GM12878 (cell line): ENCODE measurements around the gene ATP2A3. TPM values are rescaled to one million over a fixed set of nuclear protein-coding genes. Genes with fewer than 3 reads are reported as not detected.

Experiments
- ATAC-seq: fragments of 200-7000 bp; cut with Tn5 transposase; 3 replicates; pipeline ENCODE4 v1.9.1; 2020; ENCODE audit warnings: mild to moderate bottlenecking, moderate library complexity
- BruUV-seq: library from RNA; stranded (reverse); fragments of 400-500 nt; replicated peaks from 2 replicates; lab custom pipeline; 2021; lab: Mats Ljungman, UMichigan
- CTCF ChIA-PET: fragments of 300-600 bp; sonication (Branson Sonifier 250); formaldehyde crosslinking; extraction: SDS; loops from one replicate; lab custom pipeline; 2021; ENCODE audit warnings: inconsistent platforms; lab: Yijun Ruan, JAX
- POLR2A ChIA-PET: fragments of 350-600 bp; formaldehyde crosslinking; extraction: SDS; loops from one replicate; lab custom pipeline; 2021; ENCODE audit warnings: inconsistent platforms; lab: Charles Lee
- RAD21 ChIA-PET: fragments of 300-600 bp; sonication (Branson Sonifier 250); formaldehyde crosslinking; loops from one replicate; lab custom pipeline; 2023; ENCODE audit warnings: antibody characterized with exemption; ENCODE audit not compliant: unreplicated experiment; lab: Charles Lee
- SMC1A ChIA-PET: fragments of 300-600 bp; sonication (Branson Sonifier 250); formaldehyde crosslinking; loops from one replicate; lab custom pipeline; 2023; ENCODE audit not compliant: unreplicated experiment, uncharacterized antibody; lab: Charles Lee
- DNase-seq: peaks from one replicate; pipeline ENCODE4 v3.0.0-alpha.2; 2011; ENCODE audit warnings: low read depth, low spot score
- FAIRE-seq: peaks from 3 replicates; lab custom pipeline; 2011; peaks lifted over from hg19 to GRCh38; lab: Jason Lieb, UNC
- H2AFZ ChIP-seq: 2 replicates; pipeline ENCODE4 v1.6.0; 2011; ENCODE audit warnings: low read depth, low read length, control low read depth; ENCODE audit not compliant: control insufficient read depth
- H3K27ac ChIP-seq: 2 replicates; pipeline ENCODE4 v1.5.1; 2011; ENCODE audit warnings: control low read depth; ENCODE audit not compliant: control insufficient read depth, insufficient read depth
- H3K27me3 ChIP-seq, 2 experiments: replicated peaks in 1 of 2; 2 replicates each; pipeline versions ENCODE4 v1.6.0 to v1.6.1; 2011; ENCODE audit warnings: low read length in 1 of 2; ENCODE audit not compliant: control insufficient read depth in 2 of 2, insufficient read depth in 2 of 2
- H3K36me3 ChIP-seq, 2 experiments: 2 replicates each; pipeline ENCODE4 v1.5.1; 2011; ENCODE audit warnings: low read length in 1 of 2; ENCODE audit not compliant: control insufficient read depth in 2 of 2, insufficient read depth in 2 of 2
- H3K4me1 ChIP-seq: 2 replicates; pipeline ENCODE4 v1.6.1; 2011; ENCODE audit warnings: mild to moderate bottlenecking, low read length, moderate library complexity, mixed read lengths; ENCODE audit not compliant: control insufficient read depth, insufficient read depth
- H3K4me2 ChIP-seq: 2 replicates; pipeline ENCODE4 v1.6.0; 2011; ENCODE audit warnings: control low read depth; ENCODE audit not compliant: control insufficient read depth, insufficient read depth
- H3K4me3 ChIP-seq: fragments of 200-600 bp; sonication (generic); 2 replicates; pipeline ENCODE4 v1.5.1; 2016
- H3K79me2 ChIP-seq: 2 replicates; pipeline ENCODE4 v1.6.0; 2011; ENCODE audit warnings: low read length; ENCODE audit not compliant: control insufficient read depth, insufficient read depth
- H3K9ac ChIP-seq: 2 replicates; pipeline ENCODE4 v1.8.0; 2011; ENCODE audit warnings: low read length, control low read depth, mixed read lengths; ENCODE audit not compliant: control insufficient read depth, insufficient read depth
- H3K9me3 ChIP-seq: replicated peaks from 3 replicates; pipeline ENCODE4 v1.5.1; 2011; ENCODE audit warnings: mild to moderate bottlenecking, low read length; ENCODE audit not compliant: control insufficient read depth, insufficient read depth
- H4K20me1 ChIP-seq: 2 replicates; pipeline ENCODE4 v1.6.0; 2011; ENCODE audit not compliant: control insufficient read depth, insufficient read depth
- CBFB ChIP-seq: IDR thresholded peaks from 2 replicates; pipeline ENCODE4 v1.6.1; 2016; ENCODE audit warnings: antibody characterized with exemption, low read depth
- CEBPB ChIP-seq, 2 experiments: fragments of 150-350 bp in 1 of 2; IDR thresholded peaks; 2 replicates each; pipeline ENCODE4 v1.6.1; 2012 to 2014; ENCODE audit warnings: low read depth in 2 of 2, low read length in 2 of 2, borderline replicate concordance in 1 of 2, inconsistent platforms in 1 of 2
- EED ChIP-seq: sonication (generic); IDR thresholded peaks from 2 replicates; pipeline ENCODE4 v1.6.1; 2016; ENCODE audit warnings: antibody characterized with exemption, low read depth
- ETV6 ChIP-seq, 2 experiments: fragments of 450-650 bp in 1 of 2; IDR thresholded peaks in 1 of 2; conservative IDR thresholded peaks in 1 of 2; 2 replicates each; pipeline ENCODE4 v1.6.1; 2014; ENCODE audit warnings: antibody characterized with exemption in 1 of 2, borderline replicate concordance in 1 of 2, low read depth in 1 of 2, mild to moderate bottlenecking in 1 of 2, moderate library complexity in 1 of 2
- IRF5 ChIP-seq: fragments of 450-650 bp; IDR thresholded peaks from 2 replicates; pipeline ENCODE4 v1.6.1; 2017; ENCODE audit warnings: borderline replicate concordance
- MEF2A ChIP-seq: IDR thresholded peaks from 2 replicates; pipeline ENCODE4 v1.6.1; 2011; ENCODE audit warnings: low read depth, mild to moderate bottlenecking, low read length, moderate library complexity; ENCODE audit not compliant: insufficient read depth
- NR2C2 ChIP-seq: IDR thresholded peaks from 2 replicates; pipeline ENCODE4 v1.6.1; 2011; ENCODE audit warnings: borderline replicate concordance, low read depth; ENCODE audit not compliant: control insufficient read depth, insufficient read length
- NRF1 ChIP-seq: conservative IDR thresholded peaks from 2 replicates; pipeline ENCODE4 v1.6.1; 2011; ENCODE audit warnings: mild to moderate bottlenecking, low read depth, low read length, improper control_type of control experiment
- PBX3 ChIP-seq: IDR thresholded peaks from 2 replicates; pipeline ENCODE4 v1.6.1; 2011; ENCODE audit warnings: mild to moderate bottlenecking, low read depth, low read length, moderate library complexity; ENCODE audit not compliant: insufficient replicate concordance
- RAD51 ChIP-seq: fragments of 450-650 bp; IDR thresholded peaks from 2 replicates; pipeline ENCODE4 v1.6.1; 2016; ENCODE audit warnings: moderate library complexity, mild to moderate bottlenecking, inconsistent platforms
- SMARCA5 ChIP-seq: fragments of 450-650 bp; IDR thresholded peaks from 2 replicates; pipeline ENCODE4 v1.6.1; 2017; ENCODE audit warnings: mild to moderate bottlenecking
- SMC3 ChIP-seq: IDR thresholded peaks from 2 replicates; pipeline ENCODE4 v1.6.1; 2011; ENCODE audit warnings: low read length, improper control_type of control experiment, borderline replicate concordance
- STAT3 ChIP-seq: IDR thresholded peaks from 2 replicates; pipeline ENCODE4 v1.6.1; 2011; ENCODE audit warnings: low read depth, low read length, improper control_type of control experiment
- TCF3 ChIP-seq: IDR thresholded peaks from 2 replicates; pipeline ENCODE4 v1.6.1; 2012; ENCODE audit warnings: low read depth, mild to moderate bottlenecking, low read length, borderline replicate concordance; ENCODE audit not compliant: insufficient read depth
- ZNF24 ChIP-seq: fragments of 450-650 bp; IDR thresholded peaks from 2 replicates; pipeline ENCODE4 v1.6.1; 2017; ENCODE audit warnings: antibody characterized with exemption, mild to moderate bottlenecking
- ZNF687 ChIP-seq: fragments of 450-650 bp; IDR thresholded peaks from 2 replicates; pipeline ENCODE4 v1.6.1; 2017; ENCODE audit warnings: mild to moderate bottlenecking, moderate library complexity
- WGBS: methylation state at CpG from one replicate; pipeline ENCODE4 v1.1.6; 2016; ENCODE audit warnings: low lambda C conversion rate; ENCODE audit not compliant: insufficient replicate concordance, insufficient coverage; ENCODE audit errors: missing lambda C conversion rate; 5-methylcytosine and 5-hydroxymethylcytosine counted together
- in situ Hi-C: fragments of 300-500 bp; cut with MboI; formaldehyde crosslinking; loops from 9 replicates; pipeline ENCODE4 v1.14.3; 2018; ENCODE audit warnings: mixed read lengths
- intact Hi-C: fragments of 100-400 bp; cut with micrococcal nuclease; formaldehyde crosslinking; loops from one replicate; pipeline ENCODE4 v1.14.2; 2022; ENCODE audit not compliant: unreplicated experiment
- polyA plus RNA-seq, 11 experiments: library from polyadenylated mRNA; depleted of rRNA in 4 of 11; unstranded in 6 of 11; stranded (reverse) in 5 of 11; fragments of >200 nt; fragmentation: Nextera tagmentation in 4 of 11; fragmentation: Illumina TruSeq in 1 of 11; extraction: Ambion mirVana in 4 of 11; extraction: Trizol in 1 of 11; gene quantifications; 1 replicate in 1 of 11; 2 replicates in 10 of 11; pipeline versions ENCODE4 v1.2.1 to v1.2.3, GENCODE V29; 2011 to 2016; ENCODE audit warnings: inconsistent platforms in 2 of 11, missing spikeins in 2 of 11, low read depth in 1 of 11
- total RNA-seq, 4 experiments: library from RNA; depleted of rRNA in 3 of 4; stranded (reverse); fragments of >200 nt in 3 of 4; fragmentation: Illumina TruSeq in 1 of 4; extraction: Trizol in 1 of 4; gene quantifications; 2 replicates each; pipeline versions ENCODE4 v1.2.1 to v1.2.3, GENCODE V29; 2013 to 2021
- TF ChIP-seq, protein P1 (sequence below): IDR thresholded peaks from 2 replicates; pipeline ENCODE4 v1.6.1; 2011; ENCODE audit warnings: low read depth, mild to moderate bottlenecking, low read length, moderate library complexity, borderline replicate concordance; ENCODE audit errors: extremely low read depth

Gene ATP2A3
- total and polyA plus RNA-seq, 10 of the 15 experiments (the other 5 are each of a cell fraction or from before 2014, with no cell fraction given) = 1.0 to 99.2 (median 37.9) TPM

DNA sequence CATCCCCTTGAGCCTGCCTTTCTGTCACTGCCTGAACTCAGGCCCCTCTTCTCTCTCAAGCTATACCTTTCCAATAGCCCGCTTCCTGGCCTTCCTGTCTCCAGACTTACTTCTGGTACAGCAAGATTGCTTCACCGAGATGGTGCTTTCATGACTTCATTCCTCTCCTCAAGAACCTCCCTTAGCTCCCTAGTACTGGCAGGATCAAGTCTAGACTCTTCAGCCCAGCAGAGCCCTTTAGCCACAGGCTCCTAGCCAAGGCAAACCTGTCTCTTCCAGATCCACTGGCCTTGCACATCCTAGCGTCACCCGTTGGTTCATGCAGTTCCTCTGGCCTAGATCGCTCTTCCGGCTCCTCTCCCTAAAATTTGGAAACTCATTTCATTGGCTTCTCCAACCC, 6.4 kb upstream of the ATP2A3 start (continued):
- TF ChIP-seq IRF5 = no peak
- TF ChIP-seq ZNF24 = no peak

GRCh38 chr17:3969963-3970362, 5.7 kb upstream of the ATP2A3 start:
- FAIRE-seq (no peak), ATAC-seq (no peak), DNase-seq (no peak)
- peaks cover 32% of the 10 kb centered on the region for H3K4me1 ChIP-seq
- ChIA-PET CTCF (no interaction called here), SMC1A (no interaction called here), RAD21 (no interaction called here), POLR2A (interaction anchor here (0.9 kb wide), 1 partner anchor 57 kb away, joined by 3 read pairs; no protein-coding TSS in a partner anchor)
- in situ Hi-C loops = no loop called here
- H3K79me2 ChIP-seq = no peaks in the 10 kb centered on the region
- 75% methylated on average over 7 of the region's 7 CpGs for WGBS
- no peak overlapping the region for H2AFZ ChIP-seq
- H3K36me3 ChIP-seq = no peaks in the 10 kb centered on the region
- H4K20me1 ChIP-seq = no peaks in the 10 kb centered on the region
- H3K9ac ChIP-seq = no peak overlapping the region
- intact Hi-C loops = no loop called here
- H3K4me2 ChIP-seq = no peak overlapping the region
- H3K4me3 ChIP-seq = no peak overlapping the region
- no TSS peak for BruUV-seq
- peaks cover 1% of the 10 kb centered on the region; the same call in 1 of the 3 replicates for H3K9me3 ChIP-seq
- H3K27me3 ChIP-seq = no peaks in the 10 kb centered on the region
- H3K27ac ChIP-seq = no peak overlapping the region
- TF ChIP-seq TCF3 (no peak), NRF1 (no peak), ETV6 (conservative IDR thresholded peaks at IDR 0.05 in 1 of 2, IDR thresholded peaks at IDR 0.05 in 1 of 2; ENCODE audit: borderline replicate concordance in 1 of 2, low read depth in 1 of 2) (no peak), CEBPB (IDR thresholded peaks at IDR 0.05; ENCODE audit: borderline replicate concordance in 1 of 2, low read depth in 2 of 2, low read length in 2 of 2) (no peak), NR2C2 (no peak), SMC3 (no peak), PBX3 (no peak), STAT3 (no peak), RAD51 (no peak), ZNF687 (no peak), MEF2A (no peak), CBFB (no peak), EED (no peak), SMARCA5 (no peak)
- TF ChIP-seq, protein P1, sequence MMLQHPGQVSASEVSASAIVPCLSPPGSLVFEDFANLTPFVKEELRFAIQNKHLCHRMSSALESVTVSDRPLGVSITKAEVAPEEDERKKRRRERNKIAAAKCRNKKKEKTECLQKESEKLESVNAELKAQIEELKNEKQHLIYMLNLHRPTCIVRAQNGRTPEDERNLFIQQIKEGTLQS = no peak
